Neural cell (in vitro differentiated cells): ENCODE results near the gene MYMK. TPM values are rescaled to one million over a fixed set of nuclear protein-coding genes. Genes with fewer than 3 reads are reported as not detected.

Experiments used
- H2AFZ ChIP-seq: fragments of 200-600, 300-800 bp; sonication (generic), shearing (Covaris generic); 2 replicates; pipeline ENCODE4 v1.6.0; 2014; ENCODE audit warnings: low read depth, mild to moderate bottlenecking, antibody characterized with exemption, low read length, moderate library complexity
- H3F3A ChIP-seq: fragments of 200-600 bp; shearing (Covaris generic); 2 replicates; pipeline ENCODE4 v1.6.1; 2016; ENCODE audit warnings: mild to moderate bottlenecking, moderate library complexity, mixed read lengths, antibody characterized with exemption, low read length; ENCODE audit not compliant: insufficient read depth, poor library complexity, severe bottlenecking
- H3K27ac ChIP-seq: fragments of 200-600, 300-800 bp; sonication (generic), shearing (Covaris generic); 2 replicates; pipeline ENCODE4 v1.5.1; 2014; ENCODE audit warnings: mild to moderate bottlenecking, low read length, moderate library complexity
- H3K27me3 ChIP-seq: fragments of 300-800, 200-600 bp; sonication (generic), shearing (Covaris generic); 2 replicates; pipeline ENCODE4 v1.6.0; 2014; ENCODE audit warnings: mild to moderate bottlenecking, low read depth, low read length, moderate library complexity; ENCODE audit not compliant: insufficient read depth
- H3K36me3 ChIP-seq: fragments of 300-800, 200-600 bp; sonication (generic), shearing (Covaris generic); 2 replicates; pipeline ENCODE4 v1.5.1; 2014; ENCODE audit warnings: mild to moderate bottlenecking, antibody characterized with exemption, low read length, moderate library complexity; ENCODE audit not compliant: insufficient read depth
- H3K4me2 ChIP-seq: fragments of 300-800, 200-600 bp; sonication (generic), shearing (Covaris generic); 2 replicates; pipeline ENCODE4 v1.6.0; 2014; ENCODE audit warnings: mild to moderate bottlenecking, low read length
- H3K4me3 ChIP-seq: fragments of 300-800, 200-600 bp; sonication (generic), shearing (Covaris generic); 2 replicates; pipeline ENCODE4 v1.5.1; 2014; ENCODE audit warnings: mild to moderate bottlenecking, low read length, moderate library complexity
- H3K79me2 ChIP-seq: fragments of 200-600 bp; shearing (Covaris generic); replicated peaks from 2 replicates; pipeline ENCODE4 v1.6.0; 2014; ENCODE audit warnings: mild to moderate bottlenecking, low read length, moderate library complexity; ENCODE audit not compliant: insufficient read depth
- H3K9ac ChIP-seq: fragments of 300-800, 200-600 bp; sonication (generic), shearing (Covaris generic); 2 replicates; pipeline ENCODE4 v1.6.1; 2016; ENCODE audit warnings: mild to moderate bottlenecking, low read length, mixed read lengths
- H3K9me2 ChIP-seq: fragments of 200-600 bp; shearing (Covaris generic); 2 replicates; pipeline ENCODE4 v1.6.1; 2016; ENCODE audit warnings: mild to moderate bottlenecking, low read length, mixed read lengths; ENCODE audit not compliant: insufficient read depth
- H3K9me3 ChIP-seq: fragments of 200-600, 300-800 bp; sonication (generic), shearing (Covaris generic); 2 replicates; pipeline ENCODE4 v1.6.1; 2016; ENCODE audit warnings: mild to moderate bottlenecking, mixed run types, low read length, moderate library complexity, mixed read lengths
- H4K20me1 ChIP-seq: fragments of 200-600 bp; shearing (Covaris generic); 2 replicates; pipeline ENCODE4 v1.6.1; 2016; ENCODE audit warnings: mild to moderate bottlenecking, mixed run types; ENCODE audit not compliant: insufficient read depth
- CTCF ChIP-seq: fragments of 450-650 bp; IDR thresholded peaks from 2 replicates; pipeline ENCODE4 v1.5.1; 2014; ENCODE audit warnings: antibody characterized with exemption, mild to moderate bottlenecking, moderate library complexity; ENCODE audit not compliant: poor library complexity, severe bottlenecking
- EP300 ChIP-seq: fragments of 450-650 bp; conservative IDR thresholded peaks from 2 replicates; pipeline ENCODE4 v1.6.1; 2014; ENCODE audit warnings: antibody characterized with exemption, mild to moderate bottlenecking, moderate library complexity; ENCODE audit not compliant: poor library complexity, severe bottlenecking
- EZH2 ChIP-seq: fragments of 200-600, 300-800 bp; shearing (Covaris generic), sonication (generic); IDR thresholded peaks from 2 replicates; pipeline ENCODE4 v1.6.1; 2014; ENCODE audit warnings: antibody characterized with exemption, low read length, borderline replicate concordance, mild to moderate bottlenecking; ENCODE audit not compliant: insufficient read depth, poor library complexity, severe bottlenecking
- MXI1 ChIP-seq: fragments of 450-650 bp; conservative IDR thresholded peaks from 2 replicates; pipeline ENCODE4 v1.6.1; 2014; ENCODE audit warnings: antibody characterized with exemption, mild to moderate bottlenecking; ENCODE audit not compliant: poor library complexity, severe bottlenecking
- POLR2AphosphoS5 ChIP-seq: IDR thresholded peaks from 2 replicates; pipeline ENCODE4 v1.6.1; 2012
- RAD21 ChIP-seq: fragments of 450-650 bp; conservative IDR thresholded peaks from 2 replicates; pipeline ENCODE4 v1.6.1; 2014; ENCODE audit warnings: antibody characterized with exemption, mild to moderate bottlenecking, moderate library complexity
- REST ChIP-seq: IDR thresholded peaks from 2 replicates; pipeline ENCODE4 v1.6.1; 2012; ENCODE audit warnings: borderline replicate concordance
- SMC3 ChIP-seq: fragments of 450-650 bp; conservative IDR thresholded peaks from 2 replicates; pipeline ENCODE4 v1.6.1; 2014; ENCODE audit warnings: antibody characterized with exemption, mild to moderate bottlenecking, moderate library complexity; ENCODE audit not compliant: poor library complexity
- TAF1 ChIP-seq: IDR thresholded peaks from 2 replicates; pipeline ENCODE4 v1.6.1; 2012; ENCODE audit warnings: low read depth
- polyA plus RNA-seq: library from polyadenylated mRNA; depleted of rRNA; stranded (reverse); fragments of >200 nt; gene quantifications from 2 replicates; pipeline ENCODE4 v1.2.3, GENCODE V29; 2014

MYMK gene
- polyA plus RNA-seq, 1 donor from 2014 or later, result not detected

GRCh38 chr9:133484671-133485437 is 39.9 kb downstream of the MYMK start:
- H3K4me2 ChIP-seq, result no peak overlapping the region
- H3K9me2 ChIP-seq, result no peaks in the 10 kb centered on the region
- H3K4me3 ChIP-seq, result no peak overlapping the region
- no peak overlapping the region for H3K27ac ChIP-seq
- no peak overlapping the region for H3K9ac ChIP-seq
- no peaks in the 10 kb centered on the region for H3K27me3 ChIP-seq
- no peaks in the 10 kb centered on the region for H3K79me2 ChIP-seq
- H3F3A ChIP-seq, result no peaks in the 10 kb centered on the region
- no peak overlapping the region for H2AFZ ChIP-seq
- H3K9me3 ChIP-seq, result no peaks in the 10 kb centered on the region
- H4K20me1 ChIP-seq, result no peaks in the 10 kb centered on the region
- no peak for TF ChIP-seq SMC3
- no peak for TF ChIP-seq MXI1
- no peak for TF ChIP-seq EP300
- TF ChIP-seq POLR2AphosphoS5, result no peak
- no peak for TF ChIP-seq TAF1
- no peak for TF ChIP-seq REST
- no peak for TF ChIP-seq CTCF
- no peak for TF ChIP-seq EZH2
- no peak for TF ChIP-seq RAD21
- no peaks in the 10 kb centered on the region for H3K36me3 ChIP-seq

DNA sequence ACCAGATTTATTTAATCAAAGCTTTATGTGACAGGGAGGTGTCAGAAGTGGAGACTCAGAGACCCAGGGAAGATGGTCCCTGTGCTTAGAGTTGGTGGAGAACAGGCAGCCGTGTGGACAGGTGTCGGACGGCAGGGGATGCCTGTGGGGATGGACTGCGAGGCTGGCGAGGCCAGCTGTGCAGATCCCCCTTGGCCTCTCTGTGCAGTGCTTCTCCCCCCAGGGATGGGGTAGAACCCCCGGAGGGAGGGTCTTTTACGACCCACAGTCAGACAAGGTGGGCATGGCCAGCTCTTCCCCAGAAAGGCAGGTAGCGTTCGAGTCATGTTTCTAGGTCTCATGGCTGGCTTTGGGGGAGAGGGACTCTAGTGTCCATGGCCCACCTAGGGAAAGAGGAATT is 41.1 kb downstream of the MYMK start:
- Histone ChIP-seq H2AFZ (no peak overlapping the region), H3K79me2 (no peaks in the 10 kb centered on the region), H3K4me3 (no peak overlapping the region), H3K9me2 (no peaks in the 10 kb centered on the region), H3K27ac (no peak overlapping the region), H3K9ac (no peak overlapping the region), H3K27me3 (no peaks in the 10 kb centered on the region), H3K4me2 (no peak overlapping the region), H3F3A (no peaks in the 10 kb centered on the region), H3K36me3 (no peaks in the 10 kb centered on the region), H3K9me3 (no peaks in the 10 kb centered on the region), H4K20me1 (no peaks in the 10 kb centered on the region)
- TF ChIP-seq SMC3, result no peak
- no peak for TF ChIP-seq CTCF
- TF ChIP-seq EZH2, result no peak
- no peak for TF ChIP-seq TAF1
- TF ChIP-seq EP300, result no peak
- no peak for TF ChIP-seq REST
- TF ChIP-seq POLR2AphosphoS5, result no peak
